AG08395 (cell line): Measurements from ENCODE around the gene AKR1C4.
"Not testable (repeated sequence)": the region's sequence is repeated elsewhere in the genome, so short reads cannot be mapped to it uniquely, and the experiment has no call there.

Experiments used
- DNase-seq: peaks from one replicate; pipeline ENCODE4 v3.0.0; 2012; ENCODE audit warnings: mixed read lengths, low spot score

Gene AKR1C4

GRCh38 chr10:5196702-5197113, at the start of gene AKR1C4:
AKR1C4 (plus strand) TSS chr10:5196837; CDS start chr10:5196868, 31 bp downstream.
- peak; percentile 4 for DNase-seq

GRCh38 chr10:5146920-5147254, 49.8 kb upstream of the AKR1C4 start:
- DNase-seq: no peak

- no peak for DNase-seq
These were observed 49.2 kb upstream of the AKR1C4 start for GRCh38 chr10:5147255-5147980.

DNA sequence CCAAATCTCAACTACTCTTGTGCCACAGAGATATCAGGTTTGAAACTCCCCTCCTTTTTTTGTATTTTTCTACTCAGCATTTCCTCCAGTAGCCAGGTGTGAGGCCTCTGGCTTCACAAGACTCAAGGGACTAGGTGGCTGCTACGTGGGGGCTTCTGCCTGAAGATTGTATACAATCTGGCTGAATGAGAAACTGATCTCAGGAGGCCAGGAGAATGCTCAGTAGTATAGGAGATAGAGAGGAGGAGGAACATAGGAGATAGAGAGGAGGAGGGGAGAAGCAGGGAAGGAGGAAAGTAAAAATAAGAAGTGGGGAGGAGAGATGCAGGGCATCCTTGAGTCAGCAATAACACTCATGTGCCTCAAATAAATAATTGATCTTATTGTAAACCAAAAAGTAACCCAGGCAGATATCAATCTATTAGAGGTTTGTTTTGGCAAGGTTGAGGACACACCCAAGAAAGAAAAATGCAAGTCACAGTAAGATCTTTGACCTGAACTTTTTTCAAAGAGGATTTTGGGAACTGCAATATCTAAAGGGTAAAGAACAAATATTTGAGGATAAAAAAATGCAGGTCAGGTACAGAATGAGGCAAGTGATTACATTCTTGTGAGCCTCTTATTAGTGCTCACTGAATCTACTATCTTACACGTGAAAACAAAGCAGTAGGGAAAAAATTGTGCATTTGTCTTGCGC, 48.5 kb upstream of the AKR1C4 start:
- DNase-seq: no peak

DNA sequence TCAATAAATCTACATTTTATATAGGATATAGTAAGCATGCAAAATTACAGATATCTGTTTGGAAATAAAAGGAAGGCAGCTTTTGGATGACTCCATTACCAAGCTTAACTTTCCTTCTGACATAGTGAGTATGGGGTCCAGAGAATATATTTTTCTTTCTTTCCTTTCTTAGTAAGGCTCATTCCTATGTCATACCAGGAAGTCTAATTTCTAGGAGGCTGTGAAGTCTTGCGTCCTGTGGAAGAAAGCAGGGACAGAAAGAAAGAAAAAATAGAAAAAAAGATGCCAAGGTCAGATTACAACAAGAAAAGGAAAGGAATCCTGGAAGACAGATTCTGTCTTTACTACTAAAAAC, 48.0 kb upstream of the AKR1C4 start:
- no peak for DNase-seq

DNA sequence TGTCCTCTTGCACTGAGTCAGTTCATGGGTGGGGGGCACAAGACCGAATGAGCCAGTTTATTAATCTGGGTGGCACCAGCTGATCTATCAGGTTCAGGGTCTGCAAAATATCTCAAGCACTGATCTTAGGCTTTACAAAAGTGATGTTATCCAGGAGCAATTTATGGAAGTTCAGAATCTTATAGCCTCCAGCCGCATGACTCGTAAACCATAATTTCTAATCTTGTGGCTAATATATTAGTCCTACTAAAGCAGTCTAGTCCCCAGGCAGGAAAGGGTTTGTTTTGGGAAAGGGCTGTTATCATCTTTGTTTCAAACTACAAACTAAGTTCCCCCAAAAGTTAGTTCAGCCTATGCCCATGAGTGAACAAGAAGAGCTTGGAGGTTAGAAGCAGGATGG, 45.6 kb upstream of the AKR1C4 start:
- DNase-seq: no peak

GRCh38 chr10:5155951-5156350, 40.7 kb upstream of the AKR1C4 start:
- DNase-seq: no peak

DNA sequence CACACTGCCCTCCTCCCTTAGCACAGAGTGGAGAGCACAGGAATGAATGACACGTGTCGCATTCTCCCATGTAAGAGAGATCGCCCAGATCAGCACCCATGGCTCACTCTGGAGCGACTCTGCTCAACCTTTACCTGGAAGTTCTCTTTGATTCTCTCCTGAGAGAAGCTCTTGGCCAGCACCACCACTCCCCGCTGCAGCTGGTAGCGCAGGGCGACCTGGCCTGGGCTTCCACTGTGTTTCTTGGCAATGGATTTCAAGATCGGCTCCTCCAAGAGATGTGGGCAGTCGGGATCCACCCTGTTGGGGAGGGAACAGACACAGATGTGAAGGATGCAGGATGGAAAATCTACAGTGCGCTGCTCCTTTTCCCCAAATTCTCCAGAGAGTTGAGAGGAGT, 39.1 kb upstream of the AKR1C4 start:
- no peak for DNase-seq

DNA sequence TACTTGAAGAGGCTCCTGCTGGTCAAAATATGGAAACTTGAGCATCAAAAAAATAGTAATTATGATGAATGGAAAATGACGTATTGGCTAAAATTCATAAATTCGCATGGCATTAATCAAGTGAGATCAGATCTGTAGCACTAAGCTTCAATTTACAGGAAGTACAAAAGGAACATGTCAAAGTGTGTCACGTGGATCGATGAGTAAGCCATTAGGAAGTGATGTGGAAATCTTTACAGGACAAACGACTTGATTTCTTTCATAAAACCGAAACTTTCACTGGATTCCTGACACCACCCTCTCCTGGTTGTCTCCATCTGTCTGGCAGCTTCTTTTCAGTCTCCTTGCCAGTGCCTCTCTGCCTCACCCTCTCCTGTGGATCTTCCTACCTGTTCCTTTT, 37.5 kb upstream of the AKR1C4 start:
- DNase-seq: no peak

GRCh38 chr10:5163487-5163886, 33.1 kb upstream of the AKR1C4 start:
- DNase-seq: no peak

GRCh38 chr10:5165738-5166137, 30.9 kb upstream of the AKR1C4 start:
- no peak for DNase-seq

GRCh38 chr10:5168897-5169420, 27.7 kb upstream of the AKR1C4 start:
- DNase-seq: no peak

- DNase-seq: not testable (repeated sequence)
These were observed 21.1 kb upstream of the AKR1C4 start for GRCh38 chr10:5175581-5175980.

- DNase-seq: not testable (repeated sequence)
These were observed 16.1 kb upstream of the AKR1C4 start for GRCh38 chr10:5180503-5180902.

- DNase-seq: no peak
These were observed 12.7 kb upstream of the AKR1C4 start for GRCh38 chr10:5183923-5184322.

GRCh38 chr10:5184987-5185775, 11.5 kb upstream of the AKR1C4 start, which contains the start of gene AKR1C8:
AKR1C8 (minus strand) TSS chr10:5185150; CDS start chr10:5185104, 46 bp downstream.
- no peak for DNase-seq

GRCh38 chr10:5187867-5188266, 8.8 kb upstream of the AKR1C4 start:
- DNase-seq: no peak

DNA sequence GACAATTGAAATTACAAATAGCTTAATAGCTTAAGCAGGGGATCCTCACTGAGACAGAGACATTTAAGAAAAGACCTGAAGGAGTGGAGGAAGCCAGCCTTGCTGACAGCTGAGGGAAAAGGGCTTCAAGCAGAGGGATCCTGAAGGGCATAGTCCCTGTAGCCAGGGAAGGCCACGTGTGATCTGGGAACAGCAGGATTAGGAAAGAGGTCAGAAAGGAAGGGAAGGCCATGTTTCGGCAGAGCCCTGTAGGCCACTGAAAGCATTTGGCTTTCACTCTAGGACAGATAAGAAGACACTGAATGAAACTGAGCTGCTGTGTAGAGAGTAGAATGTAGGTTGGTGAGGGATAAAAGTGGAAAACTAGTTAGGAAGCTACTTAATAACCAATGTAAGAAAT, 8.3 kb upstream of the AKR1C4 start:
- no peak for DNase-seq

DNA sequence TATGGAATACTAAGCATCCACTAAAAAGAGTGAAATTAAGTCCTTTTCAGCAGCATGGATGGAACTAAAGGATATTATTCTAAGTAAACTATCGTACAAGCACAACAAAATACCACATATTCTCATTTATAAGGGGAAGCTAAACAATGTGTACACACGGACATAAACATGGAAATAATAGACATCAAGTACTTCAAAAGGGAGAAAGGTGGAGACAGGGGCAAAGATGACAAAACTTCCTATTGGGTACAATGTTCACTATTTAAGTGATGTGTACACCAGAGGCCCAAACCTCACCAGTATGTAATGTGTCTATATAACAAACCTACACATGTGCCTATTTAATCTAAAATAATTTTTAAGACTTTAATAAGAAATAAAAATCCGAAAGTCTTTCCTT, 2.2 kb upstream of the AKR1C4 start:
- DNase-seq: no peak

DNA sequence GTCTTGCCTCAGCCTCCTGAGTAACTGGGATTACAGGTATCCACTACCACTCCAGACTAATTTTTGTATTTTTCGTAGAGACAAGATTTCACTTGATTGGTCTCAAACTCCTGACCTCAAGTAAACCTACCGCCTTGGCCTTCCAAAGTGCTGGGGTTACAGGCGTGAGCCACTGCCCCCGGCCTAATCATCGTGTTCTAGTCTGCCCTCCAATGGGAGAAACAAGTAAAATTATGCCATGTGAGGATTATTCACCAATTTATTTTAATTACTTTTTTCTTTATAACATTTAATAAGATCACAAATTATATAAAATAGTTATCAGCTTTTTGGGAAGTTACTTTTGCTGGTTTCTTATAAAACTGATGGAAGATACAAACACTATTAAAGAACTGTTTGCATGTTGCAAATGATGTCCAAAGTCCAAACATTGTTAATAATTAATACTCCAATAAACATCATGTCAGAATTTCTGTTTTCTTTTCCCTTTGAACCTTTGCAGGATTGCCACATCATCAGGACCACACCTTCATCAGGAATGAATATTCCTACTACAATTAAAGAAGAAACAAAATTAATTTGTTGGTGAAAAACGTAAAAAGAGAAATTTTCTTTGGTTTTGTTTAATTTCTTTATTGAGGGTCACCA, 786 bp upstream of the AKR1C4 start:
- DNase-seq: no peak

DNA sequence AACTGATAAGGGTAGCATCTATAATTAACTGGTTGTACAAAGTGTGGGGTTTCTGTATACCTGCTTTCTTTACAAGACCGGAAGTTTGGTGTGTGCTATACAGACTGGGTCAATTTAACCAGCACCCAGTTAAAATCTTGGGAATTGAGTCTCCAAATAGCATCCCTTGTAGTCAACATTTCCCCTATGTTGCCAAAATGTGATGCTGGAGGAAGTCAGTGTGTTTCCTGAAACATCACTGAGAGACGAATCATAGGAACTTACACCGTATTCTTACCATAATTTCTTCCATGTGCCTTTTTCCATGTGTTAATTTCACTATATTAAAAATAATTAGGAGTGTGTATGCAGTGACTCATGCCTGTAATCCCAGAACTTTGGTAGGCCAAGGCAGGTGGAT, 1.7 kb downstream of the AKR1C4 start:
- peak; percentile 9 for DNase-seq

DNA sequence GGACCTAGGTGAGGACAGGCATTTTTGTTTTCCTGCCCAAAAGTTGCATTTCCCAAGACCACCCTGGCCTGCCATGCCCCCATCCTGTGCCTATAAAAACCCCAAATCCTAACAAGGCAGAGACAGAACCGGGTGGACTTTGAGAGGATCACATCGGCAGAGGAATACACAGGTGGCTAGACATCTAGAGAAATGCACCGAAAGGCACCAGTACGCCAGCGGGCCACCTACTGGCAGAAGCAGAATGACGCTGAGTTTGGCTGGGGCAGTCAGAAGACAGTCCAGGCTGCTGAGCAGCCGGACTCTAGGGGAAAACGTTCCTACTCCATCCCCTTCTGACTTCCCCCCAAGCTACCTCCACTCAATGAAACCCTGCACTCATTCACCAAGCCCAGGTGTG, 2.8 kb downstream of the AKR1C4 start:
- no peak for DNase-seq
